ENCODE measurements around the gene NF2. TPM values are rescaled to one million over a fixed set of nuclear protein-coding genes. Genes with fewer than 3 reads are reported as not detected.
A peak's percentile ranks its signal among the peaks of the same experiment; 100 is the strongest.

Gene NF2
- total RNA-seq, 2 donors from 2014 or later = 33.7 to 35.5 TPM

DNA sequence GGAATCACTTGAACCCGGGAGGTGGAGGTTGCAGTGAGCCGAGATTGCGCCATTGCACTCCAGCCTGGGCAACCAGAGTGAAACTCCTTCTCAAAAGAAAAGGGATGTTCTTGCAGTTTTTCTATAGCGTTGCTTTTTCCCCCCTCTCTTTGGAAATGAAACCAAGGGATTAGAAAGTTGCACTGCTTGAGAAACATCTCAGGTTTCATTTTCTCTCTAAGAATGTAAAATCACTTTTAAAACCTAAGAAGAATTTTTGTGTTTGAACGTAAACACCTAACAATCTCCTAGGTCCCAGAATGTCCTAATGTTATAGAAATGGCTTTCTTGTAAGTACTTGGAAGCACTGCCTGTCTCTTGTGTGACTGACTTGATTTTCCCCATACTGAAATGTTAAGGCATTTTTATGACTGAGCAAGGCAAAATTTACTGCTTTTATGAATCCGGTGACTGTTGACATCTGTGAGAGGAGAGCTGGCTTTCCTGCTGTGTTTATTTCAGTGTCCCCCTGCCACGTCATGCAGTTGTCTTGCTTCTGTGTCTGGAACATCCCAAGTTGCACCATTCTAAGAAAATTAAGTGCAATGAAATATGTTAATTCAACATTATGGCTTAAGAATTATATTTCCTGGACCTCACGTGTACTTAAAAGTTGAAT lies 37.7 kb downstream of the NF2 start:
- DNase-seq = no peak
- ATAC-seq (replicated peaks in 1 of 2) = peak in 1 of 2 donors; percentile 18
- H3K27ac Mint-ChIP-seq = peak overlapping the region; percentile 58
- peak overlapping the region in 1 of 2 donors; percentile 20 for H3K4me3 Mint-ChIP-seq
- H3K9me3 Mint-ChIP-seq = no peaks in the 10 kb centered on the region
- no peaks in the 10 kb centered on the region for H3K27me3 Mint-ChIP-seq (ENCODE audit: low read depth)
- H3K4me1 Mint-ChIP-seq (ENCODE audit: low read depth) = peaks cover 19% of the 10 kb centered on the region
- H3K36me3 Mint-ChIP-seq (ENCODE audit: insufficient read depth in 2 of 2) = peaks cover 7 to 9% of the 10 kb centered on the region in 2 donors

- peak overlapping the region in 1 of 2 donors; percentile 20 for H3K4me3 Mint-ChIP-seq
Observed at GRCh38 chr22:29641700-29642330, 38.4 kb downstream of the NF2 start.

DNA sequence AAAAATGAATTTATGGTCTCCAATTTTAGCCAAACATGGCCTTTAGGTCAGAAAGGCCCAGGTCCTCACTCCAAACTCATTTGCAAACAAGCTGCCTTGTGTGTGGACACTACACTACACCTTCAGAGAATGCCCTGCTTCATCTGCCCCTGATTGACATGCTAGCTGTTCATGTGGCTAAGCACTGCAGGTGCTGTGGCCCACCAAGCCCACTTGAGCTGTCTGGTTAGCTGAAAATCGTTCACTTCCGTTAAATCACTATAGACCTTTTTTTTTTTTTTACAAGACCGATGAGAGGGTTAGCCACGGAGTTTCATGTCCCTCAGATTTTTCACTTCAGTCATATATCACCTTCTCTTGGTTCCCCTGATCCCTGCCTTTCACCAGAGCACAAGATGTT lies 39.3 kb downstream of the NF2 start:
- H3K27me3 Mint-ChIP-seq (ENCODE audit: low read depth) = no peaks in the 10 kb centered on the region
- ATAC-seq (replicated peaks in 1 of 2) (peak in 1 of 2 donors; percentile 48), DNase-seq (no peak)
- peak overlapping the region; percentile 58 for H3K27ac Mint-ChIP-seq
- peak overlapping the region in 1 of 2 donors; percentile 47 for H3K4me3 Mint-ChIP-seq
- no peaks in the 10 kb centered on the region for H3K9me3 Mint-ChIP-seq
- H3K36me3 Mint-ChIP-seq (ENCODE audit: insufficient read depth in 2 of 2) = peaks cover 7% of the 10 kb centered on the region in 2 donors
- H3K4me1 Mint-ChIP-seq (ENCODE audit: low read depth) = peaks cover 19% of the 10 kb centered on the region

More at GRCh38 chr22:29641700-29642330, 38.4 kb downstream of the NF2 start:
- Mint-ChIP-seq H3K27me3 (ENCODE audit: low read depth) (no peaks in the 10 kb centered on the region), H3K36me3 (ENCODE audit: insufficient read depth in 2 of 2) (peaks cover 7 to 9% of the 10 kb centered on the region in 2 donors), H3K9me3 (no peaks in the 10 kb centered on the region), H3K4me1 (ENCODE audit: low read depth) (peaks cover 19% of the 10 kb centered on the region), H3K27ac (peak overlapping the region; percentile 58)
- DNase-seq (peak in 1 of 2 donors; percentile 27), ATAC-seq (replicated peaks in 1 of 2) (peak; percentile 69 to 96)

GRCh38 chr22:29647954-29648737 lies 44.7 kb downstream of the NF2 start:
- Mint-ChIP-seq H3K4me3 (no peak overlapping the region), H3K9me3 (no peaks in the 10 kb centered on the region), H3K27me3 (ENCODE audit: low read depth) (no peaks in the 10 kb centered on the region), H3K4me1 (ENCODE audit: low read depth) (no peaks in the 10 kb centered on the region), H3K27ac (peak overlapping the region; percentile 4), H3K36me3 (ENCODE audit: insufficient read depth in 2 of 2) (no peaks in the 10 kb centered on the region)
- no peak for DNase-seq
- ATAC-seq (replicated peaks in 1 of 2) = no peak

DNA sequence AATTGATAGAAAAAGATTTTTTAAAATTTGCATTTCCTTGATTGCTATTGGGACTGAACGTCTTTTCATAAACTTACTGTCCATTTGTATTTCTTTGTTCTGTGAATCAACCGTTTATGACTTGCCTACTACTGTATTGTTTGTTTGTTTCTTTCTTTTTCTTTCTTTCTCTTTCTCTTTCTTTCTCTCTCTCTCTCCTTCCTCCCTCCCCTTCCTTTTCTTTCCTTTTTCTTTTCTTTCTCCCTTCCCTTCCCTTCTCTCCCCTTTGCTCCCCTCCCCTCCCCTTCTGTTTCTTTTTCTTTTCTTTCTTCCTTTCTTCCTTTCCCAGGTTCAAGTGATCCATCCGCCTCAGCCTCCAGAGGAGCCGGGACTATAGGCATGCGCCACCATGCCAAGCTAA lies 46.9 kb downstream of the NF2 start:
- no peak overlapping the region for H3K4me3 Mint-ChIP-seq
- H3K27ac Mint-ChIP-seq = no peak overlapping the region
- no peaks in the 10 kb centered on the region for H3K4me1 Mint-ChIP-seq (ENCODE audit: low read depth)
- H3K27me3 Mint-ChIP-seq (ENCODE audit: low read depth) = no peaks in the 10 kb centered on the region
- DNase-seq (no peak), ATAC-seq (replicated peaks in 1 of 2) (no peak)
- H3K36me3 Mint-ChIP-seq (ENCODE audit: insufficient read depth in 2 of 2) = no peaks in the 10 kb centered on the region
- H3K9me3 Mint-ChIP-seq = no peaks in the 10 kb centered on the region

GRCh38 chr22:29651652-29652051 lies 48.2 kb downstream of the NF2 start:
- Mint-ChIP-seq H3K27me3 (ENCODE audit: low read depth) (no peaks in the 10 kb centered on the region), H3K27ac (no peak overlapping the region), H3K36me3 (ENCODE audit: insufficient read depth in 2 of 2) (no peaks in the 10 kb centered on the region), H3K4me3 (no peak overlapping the region), H3K9me3 (no peaks in the 10 kb centered on the region), H3K4me1 (ENCODE audit: low read depth) (no peaks in the 10 kb centered on the region)
- ATAC-seq (replicated peaks in 1 of 2) (no peak), DNase-seq (no peak)

- H3K27me3 Mint-ChIP-seq (ENCODE audit: low read depth) = no peaks in the 10 kb centered on the region
- H3K36me3 Mint-ChIP-seq (ENCODE audit: insufficient read depth in 2 of 2) = peaks cover 1 to 3% of the 10 kb centered on the region in 2 donors
- no peak for DNase-seq
- no peaks in the 10 kb centered on the region for H3K9me3 Mint-ChIP-seq
- no peak for ATAC-seq (replicated peaks in 1 of 2)
- H3K27ac Mint-ChIP-seq = no peak overlapping the region
- no peak overlapping the region for H3K4me3 Mint-ChIP-seq
- no peaks in the 10 kb centered on the region for H3K4me1 Mint-ChIP-seq (ENCODE audit: low read depth)
Observed at GRCh38 chr22:29654420-29654819, 51.0 kb downstream of the NF2 start.

GRCh38 chr22:29654882-29655281 lies 51.4 kb downstream of the NF2 start:
- H3K4me3 Mint-ChIP-seq = no peak overlapping the region
- H3K9me3 Mint-ChIP-seq = no peaks in the 10 kb centered on the region
- DNase-seq (no peak), ATAC-seq (replicated peaks in 1 of 2) (no peak)
- no peaks in the 10 kb centered on the region for H3K4me1 Mint-ChIP-seq (ENCODE audit: low read depth)
- H3K27ac Mint-ChIP-seq = no peak overlapping the region
- H3K36me3 Mint-ChIP-seq (ENCODE audit: insufficient read depth in 2 of 2) = peaks cover 1 to 3% of the 10 kb centered on the region in 2 donors
- H3K27me3 Mint-ChIP-seq (ENCODE audit: low read depth) = no peaks in the 10 kb centered on the region

DNA sequence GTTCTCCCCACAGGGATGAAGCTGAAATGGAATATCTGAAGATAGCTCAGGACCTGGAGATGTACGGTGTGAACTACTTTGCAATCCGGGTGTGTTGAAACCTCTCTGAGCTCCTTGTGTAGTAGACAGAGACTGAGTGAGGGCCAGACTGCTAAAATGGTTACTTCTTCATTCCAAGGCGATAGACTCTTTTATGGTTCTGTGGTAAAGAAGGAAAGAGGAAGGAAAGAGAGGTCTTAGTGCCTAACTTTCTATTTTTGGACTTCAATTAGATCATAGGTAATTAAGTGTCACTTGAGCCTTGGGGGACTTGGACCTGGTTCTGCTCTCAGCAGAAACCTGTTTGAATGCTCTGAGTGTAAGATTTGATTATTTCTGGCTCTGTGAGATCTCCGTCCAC lies 54.7 kb downstream of the NF2 start:
- no peak for ATAC-seq (replicated peaks in 1 of 2)
- Mint-ChIP-seq H3K4me3 (no peak overlapping the region), H3K27me3 (ENCODE audit: low read depth) (no peaks in the 10 kb centered on the region), H3K36me3 (ENCODE audit: insufficient read depth in 2 of 2) (peaks cover 1 to 3% of the 10 kb centered on the region in 2 donors), H3K9me3 (no peaks in the 10 kb centered on the region), H3K27ac (no peak overlapping the region), H3K4me1 (ENCODE audit: low read depth) (no peaks in the 10 kb centered on the region)
- no peak for DNase-seq

DNA sequence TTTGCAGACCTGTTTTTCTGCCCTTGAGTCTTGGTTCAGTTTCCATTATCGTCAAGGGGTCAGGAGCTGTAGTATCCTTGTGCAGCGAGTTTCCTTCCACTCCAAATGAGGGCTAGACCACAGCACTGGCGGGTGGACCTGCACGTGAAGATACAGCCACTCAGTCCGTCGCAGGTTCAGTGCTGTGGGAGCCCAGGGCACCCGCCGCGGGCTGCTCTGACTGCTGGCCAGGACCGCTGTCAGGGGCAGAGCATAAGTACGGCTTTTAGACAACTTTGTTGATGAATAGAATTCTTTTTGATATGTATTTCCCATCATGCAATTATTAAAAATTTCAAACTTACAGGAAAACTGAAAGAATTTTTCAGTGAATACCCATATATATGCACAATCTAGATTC lies 56.6 kb downstream of the NF2 start:
- ATAC-seq (replicated peaks in 1 of 2) (no peak), DNase-seq (no peak)
- no peak overlapping the region for H3K4me3 Mint-ChIP-seq
- H3K27ac Mint-ChIP-seq = no peak overlapping the region
- H3K36me3 Mint-ChIP-seq (ENCODE audit: insufficient read depth in 2 of 2) = peaks cover 1 to 8% of the 10 kb centered on the region in 2 donors
- H3K4me1 Mint-ChIP-seq (ENCODE audit: low read depth) = no peaks in the 10 kb centered on the region
- H3K27me3 Mint-ChIP-seq (ENCODE audit: low read depth) = no peaks in the 10 kb centered on the region
- no peaks in the 10 kb centered on the region for H3K9me3 Mint-ChIP-seq

GRCh38 chr22:29661336-29661735 lies 57.9 kb downstream of the NF2 start:
- no peaks in the 10 kb centered on the region for H3K27me3 Mint-ChIP-seq (ENCODE audit: low read depth)
- H3K4me3 Mint-ChIP-seq = no peak overlapping the region
- H3K36me3 Mint-ChIP-seq (ENCODE audit: insufficient read depth in 2 of 2) = peaks cover 1 to 8% of the 10 kb centered on the region in 2 donors
- ATAC-seq (replicated peaks in 1 of 2) (no peak), DNase-seq (no peak)
- H3K4me1 Mint-ChIP-seq (ENCODE audit: low read depth) = no peaks in the 10 kb centered on the region
- no peaks in the 10 kb centered on the region for H3K9me3 Mint-ChIP-seq
- H3K27ac Mint-ChIP-seq = no peak overlapping the region

- no peak overlapping the region for H3K27ac Mint-ChIP-seq
- no peaks in the 10 kb centered on the region for H3K4me1 Mint-ChIP-seq (ENCODE audit: low read depth)
- peaks cover 0 to 5% of the 10 kb centered on the region in 2 donors for H3K36me3 Mint-ChIP-seq (ENCODE audit: insufficient read depth in 2 of 2)
- ATAC-seq (replicated peaks in 1 of 2) (no peak), DNase-seq (no peak)
- no peak overlapping the region for H3K4me3 Mint-ChIP-seq
- H3K27me3 Mint-ChIP-seq (ENCODE audit: low read depth) = no peaks in the 10 kb centered on the region
- no peaks in the 10 kb centered on the region for H3K9me3 Mint-ChIP-seq
Observed at GRCh38 chr22:29663180-29663821, 59.9 kb downstream of the NF2 start.

- ATAC-seq (replicated peaks in 1 of 2) (no peak), DNase-seq (no peak)
- Mint-ChIP-seq H3K4me1 (ENCODE audit: low read depth) (no peaks in the 10 kb centered on the region), H3K9me3 (no peaks in the 10 kb centered on the region), H3K36me3 (ENCODE audit: insufficient read depth in 2 of 2) (peaks cover 2 to 5% of the 10 kb centered on the region in 2 donors), H3K27me3 (ENCODE audit: low read depth) (no peaks in the 10 kb centered on the region), H3K4me3 (no peak overlapping the region), H3K27ac (no peak overlapping the region)
Observed at GRCh38 chr22:29665486-29665885, 62.1 kb downstream of the NF2 start.
